CD4-positive, CD25-positive, alpha-beta regulatory T cell (primary cell): ENCODE data around the gene PRICKLE2. TPM values are rescaled to one million over a fixed set of nuclear protein-coding genes. Genes with fewer than 3 reads are reported as not detected.

Source experiments
- ATAC-seq, 2 donors: fragments of 150-1000 bp; cut with Tn5 transposase; one replicate each; pipeline ENCODE4 v1.10.0; 2021; ENCODE audit warnings: low read depth in 2 of 2, moderate number of reproducible peaks in 2 of 2, moderate library complexity in 1 of 2
- DNase-seq, 3 donors: peaks; one replicate each; pipeline versions ENCODE4 v3.0.0 to v3.0.0-alpha.2; 2012 to 2022; ENCODE audit warnings: mixed read lengths in 1 of 3
- H3K27ac ChIP-seq: one replicate; pipeline ENCODE4 v1.7.0; 2013; ENCODE audit warnings: mild to moderate bottlenecking, low read length; ENCODE audit not compliant: insufficient read depth, poor library complexity, severe bottlenecking
- H3K27me3 ChIP-seq: one replicate; pipeline ENCODE4 v1.7.0; 2013; ENCODE audit warnings: low read length; ENCODE audit not compliant: control insufficient read depth, insufficient read depth
- H3K36me3 ChIP-seq: one replicate; pipeline ENCODE4 v1.7.0; 2013; ENCODE audit warnings: mild to moderate bottlenecking, low read length, moderate library complexity; ENCODE audit not compliant: control insufficient read depth, insufficient read depth
- H3K4me1 ChIP-seq: 2 replicates; pipeline ENCODE4 v1.7.0; 2013; ENCODE audit warnings: mild to moderate bottlenecking, low read length; ENCODE audit not compliant: insufficient read depth, control insufficient read depth, poor library complexity, severe bottlenecking
- H3K4me3 ChIP-seq: one replicate; pipeline ENCODE4 v1.7.0; 2013; ENCODE audit warnings: low read depth, mild to moderate bottlenecking, low read length, moderate library complexity
- H3K9me3 ChIP-seq, 2 experiments: 1 replicate in 1 of 2; 2 replicates in 1 of 2; pipeline ENCODE4 v1.7.0; 2013; ENCODE audit warnings: low read length in 2 of 2, mild to moderate bottlenecking in 1 of 2, moderate library complexity in 1 of 2; ENCODE audit not compliant: control insufficient read depth in 2 of 2
- H3K27ac Mint-ChIP-seq, 3 donors: one replicate each; pipeline ENCODE4 v1.8.0; 2020 to 2022; ENCODE audit warnings: mild to moderate bottlenecking in 3 of 3, mixed read lengths in 3 of 3, moderate library complexity in 2 of 3
- H3K27me3 Mint-ChIP-seq: one replicate; pipeline ENCODE4 v1.8.0; 2022; ENCODE audit warnings: mild to moderate bottlenecking, mixed read lengths
- H3K36me3 Mint-ChIP-seq: one replicate; pipeline ENCODE4 v1.8.0; 2020; ENCODE audit warnings: mixed read lengths
- H3K4me1 Mint-ChIP-seq, 4 donors: one replicate each; pipeline ENCODE4 v1.8.0; 2020 to 2022; ENCODE audit warnings: mixed read lengths in 4 of 4, mild to moderate bottlenecking in 1 of 4
- H3K4me3 Mint-ChIP-seq, 4 donors: one replicate each; pipeline ENCODE4 v1.8.0; 2020 to 2022; ENCODE audit warnings: mild to moderate bottlenecking in 4 of 4, mixed read lengths in 4 of 4, moderate library complexity in 3 of 4
- H3K9me3 Mint-ChIP-seq, 7 donors: one replicate each; pipeline ENCODE4 v1.8.0; 2020 to 2022; ENCODE audit warnings: mixed read lengths in 7 of 7, mild to moderate bottlenecking in 3 of 7, moderate library complexity in 2 of 7
- polyA plus RNA-seq, 4 donors: library from polyadenylated mRNA; unstranded; fragments of 300-500 nt; fragmentation: Illumina TruSeq; gene quantifications; one replicate each; pipeline ENCODE4 v1.2.3, GENCODE V29; 2021
- total RNA-seq: library from RNA; stranded (reverse); gene quantifications from one replicate; pipeline ENCODE4 v1.2.3, GENCODE V29; 2022

The PRICKLE2 gene
- total and polyA plus RNA-seq, 5 donors from 2014 or later, result 0.15 TPM; not detected in 4

- DNase-seq (no peak), ATAC-seq (no peak)
- peaks cover 2% of the 10 kb centered on the region for H3K27me3 ChIP-seq
- Mint-ChIP-seq H3K4me3 (no peak overlapping the region), H3K9me3 (peaks cover 0 to 2% (median 0%) of the 10 kb centered on the region in 7 donors), H3K27ac (no peak overlapping the region), H3K4me1 (no peaks in the 10 kb centered on the region), H3K27me3 (no peaks in the 10 kb centered on the region), H3K36me3 (no peaks in the 10 kb centered on the region)
- H3K27ac ChIP-seq, result no peak overlapping the region
- no peaks in the 10 kb centered on the region for H3K36me3 ChIP-seq
- H3K9me3 ChIP-seq, result no peaks in the 10 kb centered on the region
- no peaks in the 10 kb centered on the region for H3K4me1 ChIP-seq
- no peak overlapping the region for H3K4me3 ChIP-seq
Observed at GRCh38 chr3:64157150-64158035, 67.9 kb downstream of the PRICKLE2 start.

GRCh38 chr3:64155328-64155727 lies 69.9 kb downstream of the PRICKLE2 start:
- Mint-ChIP-seq H3K36me3 (no peaks in the 10 kb centered on the region), H3K27me3 (no peaks in the 10 kb centered on the region), H3K4me1 (no peaks in the 10 kb centered on the region), H3K4me3 (no peak overlapping the region), H3K9me3 (no peaks in the 10 kb centered on the region), H3K27ac (no peak overlapping the region)
- Histone ChIP-seq H3K9me3 (no peaks in the 10 kb centered on the region), H3K27me3 (no peaks in the 10 kb centered on the region), H3K36me3 (no peaks in the 10 kb centered on the region), H3K4me1 (no peaks in the 10 kb centered on the region), H3K4me3 (no peak overlapping the region), H3K27ac (no peak overlapping the region)
- ATAC-seq, result no peak
- DNase-seq, result no peak

GRCh38 chr3:64152676-64153466 lies 72.4 kb downstream of the PRICKLE2 start:
- Histone ChIP-seq H3K27ac (no peak overlapping the region), H3K9me3 (no peaks in the 10 kb centered on the region), H3K4me3 (no peak overlapping the region), H3K36me3 (no peaks in the 10 kb centered on the region), H3K4me1 (no peaks in the 10 kb centered on the region), H3K27me3 (no peaks in the 10 kb centered on the region)
- Mint-ChIP-seq H3K9me3 (no peaks in the 10 kb centered on the region), H3K36me3 (no peaks in the 10 kb centered on the region), H3K4me3 (no peak overlapping the region), H3K27ac (no peak overlapping the region), H3K4me1 (peaks cover 0 to 3% (median 0%) of the 10 kb centered on the region in 4 donors), H3K27me3 (no peaks in the 10 kb centered on the region)
- DNase-seq (no peak), ATAC-seq (no peak)

GRCh38 chr3:64152086-64152485 lies 73.2 kb downstream of the PRICKLE2 start:
- DNase-seq (no peak), ATAC-seq (no peak)
- no peak overlapping the region for H3K4me3 Mint-ChIP-seq
- no peaks in the 10 kb centered on the region for H3K27me3 ChIP-seq
- H3K9me3 ChIP-seq, result no peaks in the 10 kb centered on the region
- no peaks in the 10 kb centered on the region for H3K36me3 Mint-ChIP-seq
- no peaks in the 10 kb centered on the region for H3K4me1 ChIP-seq
- H3K27me3 Mint-ChIP-seq, result no peaks in the 10 kb centered on the region
- H3K4me1 Mint-ChIP-seq, result peaks cover 0 to 4% (median 0%) of the 10 kb centered on the region in 4 donors
- H3K36me3 ChIP-seq, result no peaks in the 10 kb centered on the region
- H3K4me3 ChIP-seq, result no peak overlapping the region
- H3K27ac Mint-ChIP-seq, result no peak overlapping the region
- no peak overlapping the region for H3K27ac ChIP-seq
- no peaks in the 10 kb centered on the region for H3K9me3 Mint-ChIP-seq

- no peak overlapping the region for H3K27ac Mint-ChIP-seq
- no peak overlapping the region for H3K27ac ChIP-seq
- DNase-seq (no peak), ATAC-seq (no peak)
- H3K4me3 ChIP-seq, result no peak overlapping the region
- no peaks in the 10 kb centered on the region for H3K27me3 ChIP-seq
- no peak overlapping the region for H3K4me3 Mint-ChIP-seq
- H3K4me1 ChIP-seq, result no peaks in the 10 kb centered on the region
- H3K9me3 ChIP-seq, result no peaks in the 10 kb centered on the region
- peaks cover 0 to 4% (median 0%) of the 10 kb centered on the region in 4 donors for H3K4me1 Mint-ChIP-seq
- no peaks in the 10 kb centered on the region for H3K9me3 Mint-ChIP-seq
- H3K27me3 Mint-ChIP-seq, result no peaks in the 10 kb centered on the region
- H3K36me3 Mint-ChIP-seq, result no peaks in the 10 kb centered on the region
- no peaks in the 10 kb centered on the region for H3K36me3 ChIP-seq
Observed at GRCh38 chr3:64151342-64151871, 73.9 kb downstream of the PRICKLE2 start.

GRCh38 chr3:64150623-64151207 lies 74.6 kb downstream of the PRICKLE2 start:
- H3K36me3 ChIP-seq, result no peaks in the 10 kb centered on the region
- no peaks in the 10 kb centered on the region for H3K27me3 Mint-ChIP-seq
- no peak for ATAC-seq
- DNase-seq, result no peak
- no peaks in the 10 kb centered on the region for H3K4me1 ChIP-seq
- H3K9me3 Mint-ChIP-seq, result no peaks in the 10 kb centered on the region
- H3K27ac ChIP-seq, result no peak overlapping the region
- no peak overlapping the region for H3K27ac Mint-ChIP-seq
- H3K4me1 Mint-ChIP-seq, result peaks cover 0 to 4% (median 0%) of the 10 kb centered on the region in 4 donors
- H3K27me3 ChIP-seq, result no peaks in the 10 kb centered on the region
- no peak overlapping the region for H3K4me3 ChIP-seq
- no peaks in the 10 kb centered on the region for H3K9me3 ChIP-seq
- H3K4me3 Mint-ChIP-seq, result no peak overlapping the region
- no peaks in the 10 kb centered on the region for H3K36me3 Mint-ChIP-seq

GRCh38 chr3:64149886-64150285 lies 75.4 kb downstream of the PRICKLE2 start:
- Mint-ChIP-seq H3K27ac (no peak overlapping the region), H3K9me3 (no peaks in the 10 kb centered on the region), H3K4me3 (no peak overlapping the region), H3K27me3 (no peaks in the 10 kb centered on the region), H3K4me1 (peaks cover 0 to 4% (median 0%) of the 10 kb centered on the region in 4 donors), H3K36me3 (no peaks in the 10 kb centered on the region)
- H3K9me3 ChIP-seq, result no peaks in the 10 kb centered on the region
- no peak for ATAC-seq
- H3K27ac ChIP-seq, result no peak overlapping the region
- no peak overlapping the region for H3K4me3 ChIP-seq
- no peaks in the 10 kb centered on the region for H3K36me3 ChIP-seq
- H3K4me1 ChIP-seq, result no peaks in the 10 kb centered on the region
- no peak for DNase-seq
- H3K27me3 ChIP-seq, result no peaks in the 10 kb centered on the region
